ENCODE results near the gene KCNN4. TPM values are rescaled to one million over a fixed set of nuclear protein-coding genes. Genes with fewer than 3 reads are reported as not detected.

KCNN4 gene
- total and polyA plus RNA-seq, 10 of the 15 experiments (the other 5 are each of a cell fraction or from before 2014, with no cell fraction given) = 1.4 to 112 (median 77.9) TPM

- WGBS (ENCODE audit: insufficient coverage, insufficient replicate concordance, low lambda C conversion rate, missing lambda C conversion rate) = 30% methylated on average over 46 of the region's 46 CpGs
- H3K9me3 ChIP-seq (replicated peaks; ENCODE audit: control insufficient read depth, insufficient read depth, low read length) = peaks cover 1% of the 10 kb centered on the region; the same call in 1 of the 3 replicates
- peak within 1 kb of the TSS; percentile 29; the same call in 1 of the 2 replicates for H3K27ac ChIP-seq (ENCODE audit: control insufficient read depth, insufficient read depth)
- TF ChIP-seq POLR2A (IDR thresholded peaks at IDR 0.05; ENCODE audit: low read depth, low read length) (peak; percentile 27; the same call in 1 of the 2 replicates), IKZF1 (conservative IDR thresholded peaks at IDR 0.05) (peak; percentile 65; the same call in 1 of the 2 replicates), GABPA (IDR thresholded peaks at IDR 0.05; ENCODE audit: low read depth) (peak; percentile 83), CBX5 (IDR thresholded peaks at IDR 0.05; ENCODE audit: low read depth) (no peak), RELA (IDR thresholded peaks at IDR 0.05; ENCODE audit: borderline replicate concordance, partially characterized antibody) (peak; percentile 67), SIX5 (IDR thresholded peaks at IDR 0.05; ENCODE audit: low read depth, low read length, severe bottlenecking) (peak; percentile 84), E2F4 (IDR thresholded peaks at IDR 0.05; ENCODE audit: low read depth, low read length) (peak; percentile 61; the same call in 1 of the 2 replicates), HCFC1 (IDR thresholded peaks at IDR 0.05; ENCODE audit: low read length) (peak; percentile 86), NFYB (IDR thresholded peaks at IDR 0.05; ENCODE audit: insufficient read depth, low read depth, low read length) (no peak), NR2C1 (IDR thresholded peaks at IDR 0.05) (peak; percentile 55), RBBP5 (conservative IDR thresholded peaks at IDR 0.05) (no peak), ZSCAN29 (IDR thresholded peaks at IDR 0.05) (no peak), EGR1 (IDR thresholded peaks at IDR 0.05; ENCODE audit: borderline replicate concordance in 1 of 2, low read depth in 2 of 2, low read length in 2 of 2) (0 out of 3 replicates have a peak, but pooled peaks of 1 of the 2 experiments have one; percentile 23), RUNX3 (IDR thresholded peaks at IDR 0.05; ENCODE audit: low read length) (peak; percentile 49), CREM (IDR thresholded peaks at IDR 0.05; ENCODE audit: low read depth) (peak; percentile 25; the same call in 1 of the 2 replicates), YY1 (IDR thresholded peaks at IDR 0.05; ENCODE audit: low read depth, low read length) (peak; percentile 45)
- TF ChIP-seq, protein P1, sequence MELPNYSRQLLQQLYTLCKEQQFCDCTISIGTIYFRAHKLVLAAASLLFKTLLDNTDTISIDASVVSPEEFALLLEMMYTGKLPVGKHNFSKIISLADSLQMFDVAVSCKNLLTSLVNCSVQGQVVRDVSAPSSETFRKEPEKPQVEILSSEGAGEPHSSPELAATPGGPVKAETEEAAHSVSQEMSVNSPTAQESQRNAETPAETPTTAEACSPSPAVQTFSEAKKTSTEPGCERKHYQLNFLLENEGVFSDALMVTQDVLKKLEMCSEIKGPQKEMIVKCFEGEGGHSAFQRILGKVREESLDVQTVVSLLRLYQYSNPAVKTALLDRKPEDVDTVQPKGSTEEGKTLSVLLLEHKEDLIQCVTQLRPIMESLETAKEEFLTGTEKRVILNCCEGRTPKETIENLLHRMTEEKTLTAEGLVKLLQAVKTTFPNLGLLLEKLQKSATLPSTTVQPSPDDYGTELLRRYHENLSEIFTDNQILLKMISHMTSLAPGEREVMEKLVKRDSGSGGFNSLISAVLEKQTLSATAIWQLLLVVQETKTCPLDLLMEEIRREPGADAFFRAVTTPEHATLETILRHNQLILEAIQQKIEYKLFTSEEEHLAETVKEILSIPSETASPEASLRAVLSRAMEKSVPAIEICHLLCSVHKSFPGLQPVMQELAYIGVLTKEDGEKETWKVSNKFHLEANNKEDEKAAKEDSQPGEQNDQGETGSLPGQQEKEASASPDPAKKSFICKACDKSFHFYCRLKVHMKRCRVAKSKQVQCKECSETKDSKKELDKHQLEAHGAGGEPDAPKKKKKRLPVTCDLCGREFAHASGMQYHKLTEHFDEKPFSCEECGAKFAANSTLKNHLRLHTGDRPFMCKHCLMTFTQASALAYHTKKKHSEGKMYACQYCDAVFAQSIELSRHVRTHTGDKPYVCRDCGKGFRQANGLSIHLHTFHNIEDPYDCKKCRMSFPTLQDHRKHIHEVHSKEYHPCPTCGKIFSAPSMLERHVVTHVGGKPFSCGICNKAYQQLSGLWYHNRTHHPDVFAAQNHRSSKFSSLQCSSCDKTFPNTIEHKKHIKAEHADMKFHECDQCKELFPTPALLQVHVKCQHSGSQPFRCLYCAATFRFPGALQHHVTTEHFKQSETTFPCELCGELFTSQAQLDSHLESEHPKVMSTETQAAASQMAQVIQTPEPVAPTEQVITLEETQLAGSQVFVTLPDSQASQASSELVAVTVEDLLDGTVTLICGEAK (IDR thresholded peaks at IDR 0.05; ENCODE audit: borderline replicate concordance) = peak; percentile 66; the same call in 1 of the 2 replicates
- BruUV-seq (replicated peaks) = no TSS peak
- ATAC-seq (peak; percentile 98), FAIRE-seq (peak; percentile 86), DNase-seq (ENCODE audit: low read depth, low spot score) (peak; percentile 28)
- H3K27me3 ChIP-seq (replicated peaks in 1 of 2; ENCODE audit: control insufficient read depth in 2 of 2, insufficient read depth in 2 of 2, low read length in 1 of 2) = no peaks in the 10 kb centered on the region
- RAD21 ChIA-PET (ENCODE audit: unreplicated experiment) = interaction anchor here (0.8 to 1.0 kb wide), 4 partner anchors 17 to 159 kb away, joined by 4 read pairs; partner anchors contain the start of gene ZNF221
- H3K79me2 ChIP-seq (ENCODE audit: control insufficient read depth, insufficient read depth, low read length) = no peaks in the 10 kb centered on the region
- H3K9ac ChIP-seq (ENCODE audit: control insufficient read depth, insufficient read depth, low read length) = peak within 1 kb of the TSS; percentile 57; the same call in 1 of the 2 replicates
- H3K36me3 ChIP-seq (ENCODE audit: control insufficient read depth in 2 of 2, insufficient read depth in 2 of 2, low read length in 1 of 2) = peaks cover 0 to 4% of the 10 kb centered on the region in 2 experiments; a peak in 1 of 4 replicates
- SMC1A ChIA-PET (ENCODE audit: uncharacterized antibody, unreplicated experiment) = interaction anchor here (1.6 to 1.7 kb wide), 2 partner anchors 17 to 75 kb away, joined by 3 to 5 read pairs; no protein-coding TSS in a partner anchor
- no peaks in the 10 kb centered on the region for H4K20me1 ChIP-seq (ENCODE audit: control insufficient read depth, insufficient read depth)
- in situ Hi-C loops (cut with MboI) = no loop called here
- peak within 1 kb of the TSS; percentile 73 for H3K4me3 ChIP-seq
- peaks cover 3% of the 10 kb centered on the region for H3K4me1 ChIP-seq (ENCODE audit: control insufficient read depth, insufficient read depth, low read length)
- intact Hi-C loops (cut with micrococcal nuclease; ENCODE audit: unreplicated experiment) = no loop called here
- CTCF ChIA-PET = interaction anchor here (1.0 to 1.3 kb wide), 2 partner anchors 17 to 83 kb away, joined by 3 to 4 read pairs; no protein-coding TSS in a partner anchor
- peak within 1 kb of the TSS; percentile 98 for H2AFZ ChIP-seq (ENCODE audit: control insufficient read depth, low read depth, low read length)
- POLR2A ChIA-PET = no interaction called here
- H3K4me2 ChIP-seq (ENCODE audit: control insufficient read depth, insufficient read depth) = peak within 1 kb of the TSS; percentile 87
Measured at GRCh38 chr19:43826787-43827754, 46.3 kb upstream of the KCNN4 start, which contains the start of gene ZNF283. Gene ZNF283, plus strand, starts transcription at chr19:43827321. Its CDS starts 6,184 bp downstream, at chr19:43833505.
